Activated T-cell treated with anti-CD3 and anti-CD28 coated beads, Interleukin-2, amount 50 U/mL, for 1 hour (primary cell): ENCODE data around the gene ZNF765.
"Not testable (repeated sequence)": the region's sequence is repeated elsewhere in the genome, so short reads cannot be mapped to it uniquely, and the experiment has no call there.

ENCODE experiments used
- DNase-seq: peaks from one replicate; pipeline ENCODE4 v3.0.0-alpha.2; 2020

ZNF765 gene

DNA sequence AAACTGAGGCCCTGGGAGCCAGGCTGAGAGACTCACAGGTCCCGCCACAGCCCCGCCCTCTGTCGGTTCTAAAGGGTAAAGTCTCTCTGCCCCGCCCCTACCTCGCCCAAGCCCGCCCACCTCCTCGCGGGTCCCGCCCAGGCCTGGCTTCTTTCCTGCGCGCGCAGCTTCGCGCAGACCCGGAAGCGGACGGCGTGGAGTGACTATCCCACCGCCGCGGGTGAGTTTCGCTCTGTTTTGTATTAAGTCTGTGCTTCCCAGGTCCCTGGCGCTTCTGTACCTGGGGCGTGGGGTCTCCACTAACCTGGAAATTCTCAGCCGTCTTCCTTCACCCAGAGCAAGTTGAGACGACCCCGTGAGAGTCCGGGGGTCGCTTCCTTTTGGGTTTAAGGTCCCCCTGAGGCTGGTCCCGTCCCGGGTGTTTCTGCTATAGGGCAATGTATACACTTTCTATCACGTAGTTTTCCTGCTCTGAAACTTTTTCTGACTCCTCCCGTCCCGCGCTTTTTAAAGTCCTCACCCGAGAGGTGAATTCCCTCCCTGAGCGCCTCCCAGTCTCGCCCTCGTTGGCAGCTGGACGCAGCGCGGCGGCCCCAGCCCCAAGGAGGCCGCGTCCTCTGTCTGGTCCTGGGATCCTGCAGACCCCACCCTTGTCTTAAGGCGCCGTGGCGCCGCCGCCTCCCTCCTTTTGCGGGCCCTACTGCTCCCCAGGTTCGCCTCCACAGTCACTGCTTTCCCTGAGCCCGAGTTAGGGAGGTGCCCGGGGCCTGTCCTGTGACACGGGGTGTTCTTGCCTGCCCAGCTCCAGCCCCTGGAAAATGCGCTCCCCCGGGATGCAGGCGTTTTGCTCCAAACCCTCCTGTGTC lies at the start of gene ZNF765:
Gene ZNF765, plus strand, starts transcription at position 176 of the 866 bp plus-strand sequence. CDS start 2,867 bp downstream, outside the sequence.
- peak; percentile 99 for DNase-seq

DNA sequence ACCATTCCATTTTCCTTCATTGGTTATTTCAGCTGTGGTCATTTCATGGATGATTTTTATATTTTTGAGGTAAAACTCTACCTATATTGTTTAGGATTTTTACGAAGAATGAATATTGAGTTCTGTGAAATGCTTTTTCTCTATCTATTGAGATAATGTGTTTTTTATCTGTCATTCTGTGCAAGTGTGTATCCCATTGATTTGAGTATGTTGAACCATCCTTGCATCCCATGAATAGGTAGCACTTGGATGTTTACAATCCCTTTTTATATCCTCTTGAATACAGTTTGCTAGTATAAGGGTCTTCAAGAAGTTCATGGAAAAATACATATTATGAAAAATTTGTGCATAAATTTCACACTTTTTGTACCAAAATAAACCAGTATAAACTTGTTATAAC lies 39.2 kb upstream of the ZNF765 start:
- DNase-seq: no peak

DNA sequence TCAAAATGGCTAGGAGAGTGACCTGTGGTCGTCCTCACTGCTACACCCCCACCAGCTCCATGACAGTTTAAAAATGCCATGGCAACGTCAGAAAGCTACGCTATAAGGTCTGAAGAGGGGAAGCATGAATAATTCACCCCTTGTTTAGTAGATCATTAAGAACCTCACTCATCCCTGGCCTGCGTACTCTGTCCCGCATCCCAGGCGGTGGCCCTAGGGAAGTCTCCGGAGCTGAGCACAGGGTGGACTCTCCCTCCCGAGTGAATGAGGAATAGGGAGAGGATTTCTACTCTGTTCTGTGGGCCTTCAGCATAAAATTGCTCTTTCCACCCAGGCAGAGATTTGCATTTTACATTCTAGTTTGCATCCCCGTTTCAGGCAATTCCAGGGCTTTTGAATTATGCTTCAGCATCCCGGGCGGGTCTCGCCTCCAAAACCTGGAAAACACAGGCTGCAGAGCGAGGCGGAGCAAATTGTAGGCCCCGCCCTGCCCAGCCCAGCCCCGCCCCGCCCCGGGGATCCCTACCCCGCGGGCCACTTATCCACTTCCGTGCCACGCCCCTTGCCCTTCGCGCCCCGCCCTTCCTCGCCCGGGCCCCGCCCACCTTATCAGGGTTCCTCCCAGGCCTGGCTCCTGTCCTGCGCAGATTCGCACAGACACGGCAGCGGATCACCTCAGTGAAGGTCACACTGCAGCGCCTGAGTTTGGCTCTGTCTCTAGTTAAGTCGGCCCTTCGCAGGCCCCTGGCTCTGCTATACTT lies 36.9 kb upstream of the ZNF765 start:
- no peak for DNase-seq

DNA sequence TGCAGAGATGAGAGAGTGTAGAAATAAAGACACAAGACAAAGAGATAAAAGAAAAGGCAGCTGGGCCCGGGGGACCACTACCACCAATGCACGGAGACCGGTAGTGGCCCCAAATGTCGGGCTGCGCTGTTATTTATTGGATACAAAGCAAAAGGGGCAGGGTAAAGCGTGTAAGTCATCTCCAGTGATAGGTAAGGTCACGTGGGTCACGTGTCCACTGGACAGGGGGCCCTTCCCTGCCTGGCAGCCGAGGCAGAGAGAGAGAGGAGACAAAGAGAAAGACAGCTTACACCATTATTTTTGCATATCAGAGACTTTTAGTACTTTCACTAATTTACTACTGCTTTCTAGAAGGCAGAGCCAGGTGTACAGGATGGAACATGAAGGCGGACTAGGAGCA lies 34.9 kb upstream of the ZNF765 start:
- DNase-seq: not testable (repeated sequence)

DNA sequence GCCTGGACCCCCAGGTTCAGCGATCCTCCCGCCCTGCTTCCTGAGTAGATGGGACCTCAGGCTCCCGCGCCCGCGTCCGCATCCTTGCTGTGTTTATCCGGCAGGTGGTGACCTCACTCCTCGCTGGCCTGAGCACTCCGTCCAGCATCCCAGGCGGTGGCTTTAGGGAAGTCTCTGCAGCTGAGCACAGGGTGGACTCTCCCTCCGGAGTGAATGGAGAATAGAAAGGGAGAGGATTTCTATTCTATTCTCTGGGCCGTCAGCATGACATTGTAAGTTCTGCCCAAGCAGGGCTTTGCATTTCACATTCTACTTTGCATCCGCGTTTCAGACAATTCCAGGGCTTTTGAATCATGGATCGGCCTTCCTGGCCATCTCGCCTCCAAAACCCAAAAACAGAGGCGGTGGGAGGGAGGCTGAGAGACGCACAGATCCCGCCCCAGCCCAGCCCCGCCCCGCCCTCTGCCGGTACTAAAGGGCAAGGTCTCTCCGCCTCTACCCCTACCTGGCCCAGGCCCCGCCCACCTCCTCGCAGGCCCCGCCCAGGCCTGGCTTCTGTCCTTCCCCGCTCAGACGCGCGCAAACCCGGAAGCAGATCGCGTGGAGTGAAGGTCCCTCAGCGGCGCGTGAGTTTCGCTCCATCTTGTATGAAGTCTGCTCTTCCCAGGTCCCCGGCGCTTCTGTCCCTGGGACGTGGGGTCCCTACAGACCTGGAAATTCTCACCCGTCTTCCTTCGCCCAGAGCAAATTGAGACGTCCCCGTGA lies 29.6 kb upstream of the ZNF765 start, which contains the start of gene ZNF525:
Gene ZNF525, plus strand, starts transcription at position 572 of the 765 bp plus-strand sequence. CDS start 6,577 bp downstream, outside the sequence.
- peak; percentile 98 for DNase-seq

DNA sequence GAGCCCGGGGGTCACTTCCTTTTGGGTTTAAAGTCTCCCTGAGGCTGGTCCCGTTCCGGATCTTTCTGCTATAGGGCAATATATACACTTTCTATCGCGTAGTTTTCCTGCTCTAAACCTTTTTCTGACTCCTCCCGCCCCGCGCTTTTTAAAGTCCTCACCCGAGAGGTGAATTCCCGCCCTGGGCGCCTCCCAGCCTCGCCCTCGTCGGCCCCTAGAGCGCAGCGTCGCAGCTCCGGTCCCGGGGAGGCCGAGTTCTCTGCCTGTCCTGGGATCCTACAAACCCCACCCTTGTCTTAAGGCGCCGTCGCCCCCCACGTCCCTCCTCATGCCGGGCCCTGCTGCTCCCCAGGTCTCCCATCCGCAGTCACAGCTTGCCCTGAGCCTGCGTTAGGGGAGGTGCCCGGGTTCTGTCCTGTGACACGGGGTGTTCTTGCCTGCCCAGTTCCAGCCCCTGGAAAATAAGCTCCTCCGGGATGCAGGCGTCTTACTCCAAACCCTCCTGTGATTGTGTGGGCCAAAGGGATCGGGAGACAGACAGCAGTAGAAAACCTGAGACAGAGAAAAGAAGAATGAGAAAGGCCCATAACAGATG lies 29.0 kb upstream of the ZNF765 start:
- no peak for DNase-seq

DNA sequence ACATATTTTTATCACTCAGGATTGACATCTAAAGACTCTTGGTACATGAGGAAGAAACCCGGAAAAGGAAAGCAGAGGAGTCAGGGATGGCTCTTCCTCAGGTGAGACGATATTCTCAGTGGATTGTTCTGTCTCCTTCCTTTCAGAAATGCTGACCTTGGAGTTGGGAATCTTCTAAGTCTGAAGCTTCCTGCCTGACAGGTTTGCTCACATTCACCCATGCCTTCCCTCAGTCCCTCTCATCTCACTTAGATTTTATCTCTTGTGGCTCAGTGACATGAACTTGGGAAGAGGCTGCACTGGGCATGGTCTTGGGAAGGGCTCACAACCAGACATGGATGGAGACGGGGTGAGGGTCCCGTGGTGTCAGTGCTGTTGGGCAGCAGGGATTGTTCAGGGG lies 22.8 kb upstream of the ZNF765 start:
- DNase-seq: no peak

DNA sequence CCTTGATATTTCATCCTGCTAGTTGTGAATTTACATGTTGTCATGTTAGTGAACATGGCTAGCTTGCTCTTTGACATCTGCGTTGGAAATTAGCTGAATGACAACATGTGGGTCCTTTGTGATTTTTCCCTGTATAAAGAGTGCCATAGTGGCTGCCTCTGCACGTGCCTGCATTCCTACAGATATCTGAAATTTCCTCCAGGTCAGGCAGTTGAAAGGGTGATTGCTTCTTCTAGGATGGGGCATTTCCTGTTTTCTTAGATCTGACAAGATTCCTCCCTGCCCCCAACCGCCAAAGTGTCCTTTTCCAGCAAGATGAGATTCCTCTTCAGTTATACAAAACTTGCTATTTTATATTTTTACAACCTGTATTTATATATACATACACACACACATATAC lies 20.7 kb upstream of the ZNF765 start:
- no peak for DNase-seq

DNA sequence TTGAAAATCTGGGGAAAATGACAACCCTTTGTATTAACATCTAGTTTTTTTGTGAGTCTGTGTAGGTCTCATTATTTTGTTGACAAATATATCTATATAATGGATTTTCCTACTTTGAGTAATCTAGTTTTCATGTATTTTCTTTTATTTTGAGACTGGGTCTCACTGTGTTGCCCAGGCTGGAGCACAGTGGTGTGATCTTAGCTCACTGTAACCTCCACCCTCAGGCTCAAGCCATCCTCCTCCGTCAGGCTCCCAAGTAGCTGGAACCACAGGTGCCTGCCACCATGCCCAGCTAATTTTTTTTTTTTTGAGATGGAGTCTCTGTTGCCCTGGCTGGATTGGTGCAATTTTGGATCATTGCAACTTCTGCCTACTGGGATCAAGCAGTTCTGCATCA lies 20.2 kb upstream of the ZNF765 start:
- no peak for DNase-seq

DNA sequence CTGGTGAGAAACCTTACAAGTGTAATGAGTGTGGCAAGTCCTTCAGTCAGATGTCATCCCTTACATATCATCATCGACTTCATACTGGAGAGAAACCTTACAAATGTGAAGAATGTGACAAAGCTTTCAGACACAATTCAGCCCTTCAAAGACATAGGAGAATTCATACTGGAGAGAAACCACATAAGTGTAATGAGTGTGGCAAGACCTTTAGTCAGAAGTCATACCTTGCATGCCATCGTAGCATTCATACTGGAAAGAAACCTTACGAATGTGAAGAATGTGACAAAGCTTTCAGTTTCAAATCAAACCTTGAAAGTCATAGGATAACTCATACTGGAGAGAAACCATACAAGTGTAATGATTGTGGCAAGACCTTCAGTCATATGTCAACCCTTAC lies 13.6 kb upstream of the ZNF765 start:
- DNase-seq: no peak

DNA sequence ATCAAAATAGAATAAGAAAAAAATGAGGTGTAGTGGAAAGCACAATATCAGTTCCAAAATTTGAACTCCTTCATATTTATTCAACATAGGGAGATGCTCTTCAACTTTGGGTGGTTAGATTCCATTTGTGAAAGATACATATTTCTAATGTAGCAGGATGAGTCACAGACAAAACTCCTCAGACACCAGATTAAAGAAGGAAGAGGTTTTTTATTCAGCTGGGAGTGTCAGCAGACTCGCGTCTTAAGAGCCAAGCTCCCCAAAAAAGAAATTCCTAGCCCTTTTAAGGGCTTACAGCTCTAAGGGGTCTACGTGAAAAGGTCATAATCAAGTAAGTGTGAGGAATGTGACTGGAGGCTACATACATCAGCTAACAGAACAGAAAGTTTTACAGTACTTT lies 6.8 kb upstream of the ZNF765 start:
- DNase-seq: no peak

DNA sequence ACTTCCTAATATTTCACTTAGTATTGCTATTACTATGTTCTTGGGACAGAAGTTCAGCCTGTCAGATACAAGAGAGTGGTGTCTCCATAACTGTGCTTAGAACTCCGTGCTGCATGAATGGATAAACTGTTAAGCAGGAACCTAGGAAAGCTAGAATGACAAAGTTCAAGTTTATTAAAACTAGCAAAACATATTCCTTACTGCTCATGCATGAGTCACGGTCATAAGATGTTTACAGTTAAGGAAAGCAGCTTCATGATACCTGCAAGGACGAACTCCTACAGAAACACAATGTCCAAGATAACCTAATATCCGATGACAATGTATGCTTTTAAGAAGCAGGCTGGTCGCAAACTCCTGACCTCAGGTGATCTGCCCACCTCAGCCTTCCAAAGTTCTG lies 6.0 kb upstream of the ZNF765 start:
- no peak for DNase-seq

DNA sequence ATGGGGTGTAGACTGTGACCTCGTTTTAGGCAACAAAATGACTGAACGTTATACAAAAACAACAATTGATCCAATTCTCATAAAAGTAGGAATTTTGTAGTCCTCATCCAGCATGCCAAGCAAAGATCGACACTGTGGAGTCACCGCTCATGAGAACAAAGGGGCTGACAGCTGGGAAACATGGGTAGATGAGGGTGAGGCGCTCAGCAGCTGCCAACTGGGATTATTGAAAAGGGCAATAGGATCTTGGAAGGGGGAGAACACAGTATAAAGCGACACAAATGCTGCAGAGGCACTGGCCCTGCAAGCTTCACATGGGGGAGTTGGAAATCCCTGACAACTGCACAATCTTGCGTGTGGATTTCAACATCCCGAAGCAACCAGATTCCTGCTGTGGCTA lies 5.4 kb upstream of the ZNF765 start:
- no peak for DNase-seq

DNA sequence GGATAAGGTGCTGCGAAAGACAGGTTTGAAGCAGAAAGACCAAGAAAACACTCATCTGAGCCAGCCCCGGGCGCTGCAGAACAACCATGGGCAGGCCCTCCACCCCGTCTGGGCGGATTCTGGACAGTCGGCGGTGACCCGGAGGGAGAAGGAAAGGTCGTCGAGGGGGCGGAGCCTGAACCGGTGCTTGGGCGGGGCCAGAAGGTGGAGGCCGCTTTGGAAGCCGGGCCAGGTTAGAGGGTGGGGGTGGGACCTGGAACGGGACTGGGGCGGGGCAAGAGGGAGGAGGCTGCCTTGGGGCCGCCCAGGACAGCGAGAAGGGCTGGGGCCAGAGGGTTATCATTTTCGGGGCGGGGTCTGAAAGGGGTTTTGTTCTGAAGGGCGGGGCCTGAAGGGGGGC lies 5.0 kb upstream of the ZNF765 start:
- no peak for DNase-seq

DNA sequence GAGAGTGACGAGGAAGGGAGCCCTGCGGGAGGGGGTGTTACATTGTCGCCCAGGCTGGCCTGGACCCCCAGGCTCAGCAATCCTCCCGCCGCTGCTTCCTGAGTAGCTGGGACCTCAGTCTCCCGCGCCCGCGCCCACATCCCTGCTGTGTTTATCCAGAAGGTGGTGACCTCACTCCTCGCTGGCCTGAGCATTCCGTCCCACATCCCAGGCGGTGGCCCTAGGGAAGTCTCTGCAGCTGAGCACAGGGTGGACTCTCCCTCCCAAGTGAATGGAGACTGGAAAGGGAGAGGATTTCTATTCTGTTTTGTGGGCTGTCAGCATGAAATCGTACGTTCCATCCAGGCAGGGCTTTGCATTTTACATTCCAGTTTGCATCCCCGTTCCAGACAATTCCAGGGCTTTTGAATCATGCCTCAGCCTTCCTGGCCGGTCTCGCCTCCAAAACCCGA lies 401 bp upstream of the ZNF765 start:
- no peak for DNase-seq

DNA sequence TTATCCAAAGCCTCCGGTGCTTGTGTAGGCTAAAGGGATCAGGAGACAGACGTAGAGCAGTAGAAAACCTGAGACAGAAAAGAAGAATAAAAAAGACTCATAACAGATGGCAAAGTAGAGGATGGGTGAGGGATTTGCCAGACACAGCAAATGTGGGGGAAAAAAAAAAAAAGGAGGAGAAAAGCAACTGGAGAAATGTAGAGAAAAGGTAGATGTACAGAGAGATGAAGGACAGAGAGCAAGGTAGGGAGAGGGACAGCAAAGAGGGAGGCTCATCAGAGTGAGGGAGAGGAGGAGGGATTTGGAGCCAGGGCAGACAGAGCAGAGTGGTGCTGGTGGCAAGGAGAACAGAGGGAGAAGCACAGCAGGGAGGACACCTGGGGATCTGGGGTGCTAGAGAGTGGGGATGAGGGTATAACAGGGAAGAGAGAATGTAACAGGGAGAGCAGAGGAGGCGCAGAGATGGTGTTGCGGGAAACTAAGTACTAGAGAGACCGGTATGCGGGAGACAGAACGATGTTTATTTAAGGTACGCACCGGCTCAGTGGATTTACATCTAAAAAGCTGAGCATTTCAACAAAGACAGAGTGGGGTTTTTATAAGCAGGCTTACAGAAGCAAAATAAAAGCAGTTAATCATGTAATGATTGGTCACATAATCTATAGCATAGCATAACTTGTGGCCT lies 1.0 kb downstream of the ZNF765 start:
- not testable (repeated sequence) for DNase-seq

DNA sequence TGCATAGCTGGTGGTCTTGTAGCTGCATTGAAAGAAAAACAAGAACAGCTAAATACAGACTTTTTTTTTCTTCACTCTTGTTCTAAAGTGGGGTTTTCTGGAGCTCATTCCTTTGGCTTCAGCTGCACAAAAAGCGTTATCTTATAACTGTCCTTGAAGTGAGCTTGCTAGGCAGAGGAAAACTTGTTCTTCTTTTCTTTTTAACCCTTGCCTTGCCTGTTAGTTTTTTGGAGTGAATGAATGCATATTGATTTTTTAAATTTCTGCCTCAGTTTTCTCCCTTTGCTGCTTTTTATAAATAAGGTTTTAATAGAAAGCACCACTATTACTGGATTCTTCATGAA lies 1.5 kb downstream of the ZNF765 start:
- DNase-seq: no peak

DNA sequence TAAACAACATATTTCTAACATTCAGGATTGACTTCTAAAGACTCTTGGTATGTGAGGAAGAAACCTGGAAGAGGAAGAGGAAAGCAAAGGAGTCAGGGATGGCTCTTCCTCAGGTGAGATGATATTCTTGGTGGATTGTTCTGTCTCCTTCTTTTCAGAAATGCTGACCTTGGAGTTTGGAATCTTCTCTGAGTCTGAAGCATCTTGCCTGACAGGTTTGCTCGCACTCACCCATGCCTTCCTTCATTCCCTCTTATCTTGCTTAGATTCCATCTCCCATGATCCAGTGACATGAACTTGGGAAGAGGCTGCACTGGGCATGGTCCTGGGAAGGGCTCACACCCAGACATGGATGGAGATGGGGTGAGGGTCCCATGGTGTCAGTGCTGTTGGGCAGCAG lies 3.0 kb downstream of the ZNF765 start:
- DNase-seq: not testable (repeated sequence)

DNA sequence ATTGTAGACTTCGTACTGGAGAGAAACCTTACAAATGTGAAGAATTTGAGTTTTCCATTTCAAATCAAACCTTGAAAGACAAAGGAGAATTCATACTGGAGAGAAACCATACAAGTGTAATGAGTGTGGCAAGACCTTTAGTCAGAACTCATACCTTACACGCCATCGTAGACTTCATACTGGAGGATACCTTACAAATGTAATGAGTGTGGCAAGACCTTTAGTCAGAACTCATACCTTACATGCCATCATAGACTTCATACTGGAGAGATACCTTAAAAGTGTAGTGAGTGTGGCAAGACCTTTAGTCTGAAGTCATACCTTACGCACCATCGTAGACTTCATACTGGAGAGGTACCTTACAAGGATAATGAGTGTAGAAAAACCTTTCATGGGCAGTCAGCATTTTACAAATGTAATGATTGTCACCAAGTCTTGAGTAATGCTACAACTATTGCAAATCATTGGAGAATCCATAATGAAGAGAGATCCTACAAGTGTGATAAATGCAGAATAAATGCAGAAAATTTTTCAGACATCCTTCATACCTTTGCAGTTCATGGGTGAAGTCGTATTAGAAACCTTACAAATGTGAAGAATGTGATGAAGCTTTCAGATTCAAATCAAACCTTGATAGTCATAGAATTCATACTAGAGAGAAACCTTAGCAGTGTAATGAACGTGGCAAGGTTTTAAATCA lies 14.7 kb downstream of the ZNF765 start:
- no peak for DNase-seq

DNA sequence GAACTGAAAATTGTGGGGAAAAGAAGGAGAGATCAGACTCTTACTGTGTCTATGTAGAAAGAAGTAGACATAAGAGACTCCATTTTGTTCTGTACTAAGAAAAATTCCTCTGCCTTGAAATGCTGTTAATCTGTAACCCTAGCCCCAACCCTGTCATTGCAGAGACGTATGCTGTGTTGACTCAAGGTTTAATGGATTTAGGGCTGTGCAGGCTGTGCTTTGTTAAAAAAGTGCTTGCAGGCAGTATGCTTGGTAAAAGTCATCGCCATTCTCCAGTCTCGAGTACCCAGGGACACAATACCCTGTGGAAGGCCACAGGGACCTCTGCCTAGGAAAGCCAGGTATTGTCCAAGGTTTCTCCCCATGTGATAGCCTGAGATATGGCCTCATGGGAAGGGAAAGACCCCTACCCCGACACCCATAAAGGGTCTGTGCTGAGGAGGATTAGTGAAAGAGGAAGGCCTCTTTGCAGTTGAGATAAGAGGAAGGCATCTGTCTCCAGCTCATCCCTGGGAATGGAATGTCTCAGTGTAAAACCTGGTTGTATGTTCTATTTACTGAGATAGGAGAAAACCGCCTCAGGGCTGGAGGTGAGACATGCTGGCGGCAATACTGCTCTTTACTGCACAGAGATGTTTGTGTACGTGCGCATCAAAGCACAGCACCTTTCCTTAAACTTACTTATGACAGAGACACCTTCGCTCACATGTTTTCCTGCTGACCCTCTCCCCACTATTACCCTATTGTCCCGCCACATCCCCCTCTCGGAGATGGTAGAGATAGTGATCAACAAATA lies 25.8 kb downstream of the ZNF765 start:
- not testable (repeated sequence) for DNase-seq

DNA sequence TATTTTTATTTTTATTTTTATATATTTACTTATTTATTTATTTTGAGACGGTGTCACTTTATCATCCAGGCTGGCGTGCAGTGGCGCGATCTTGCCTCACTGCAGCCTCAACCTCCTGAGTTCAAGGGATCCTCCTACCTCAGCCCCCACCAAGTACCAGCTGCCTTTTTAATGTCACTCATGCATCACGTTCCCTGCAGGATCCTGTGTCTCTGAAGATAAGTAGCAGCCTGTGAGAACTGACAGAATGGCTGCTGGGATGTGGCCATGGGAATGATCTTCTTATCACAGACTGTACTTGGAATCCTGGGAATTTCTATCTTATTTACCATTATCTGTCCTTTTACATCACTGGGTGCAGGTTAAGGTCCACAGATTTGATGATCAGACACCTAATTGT lies 27.6 kb downstream of the ZNF765 start:
- no peak for DNase-seq
